ENCODE measurements around the gene ANKH.

- TF ChIP-seq FOXM1 (IDR thresholded peaks at IDR 0.05; ENCODE audit: borderline replicate concordance, low read depth) (no peak), TAF1 (IDR thresholded peaks at IDR 0.05; ENCODE audit: low read depth) (no peak), EP300 (IDR thresholded peaks at IDR 0.05; ENCODE audit: borderline replicate concordance) (no peak), EGR1 (IDR thresholded peaks at IDR 0.05) (no peak), REST (IDR thresholded peaks at IDR 0.05; ENCODE audit: low read depth) (no peak), CEBPB (IDR thresholded peaks at IDR 0.05) (no peak), YY1 (IDR thresholded peaks at IDR 0.05; ENCODE audit: low read depth) (no peak), NFIC (IDR thresholded peaks at IDR 0.05) (no peak), MAX (IDR thresholded peaks at IDR 0.05) (no peak), ZBTB7A (IDR thresholded peaks at IDR 0.05; ENCODE audit: low read depth) (no peak)
Measured at GRCh38 chr5:14773588-14773987, 98.0 kb downstream of the ANKH start.

Measured in Ishikawa (cell line).